Endothelial cell of umbilical vein (primary cell): Measurements from ENCODE around the gene MAST4. TPM values are rescaled to one million over a fixed set of nuclear protein-coding genes. Genes with fewer than 3 reads are reported as not detected.
A peak's percentile ranks its signal among the peaks of the same experiment; 100 is the strongest.

Experiments used
- BruUV-seq: library from RNA; stranded (reverse); fragments of 400-500 nt; replicated peaks from 2 replicates; lab custom pipeline; 2021; lab: Mats Ljungman, UMichigan
- CTCF ChIA-PET: fragments of 300-600, 350-600 bp; sonication (Branson Sonifier 250); formaldehyde crosslinking; loops from one replicate; lab custom pipeline; 2021; ENCODE audit warnings: antibody characterized with exemption, inconsistent platforms; lab: Charles Lee
- POLR2A ChIA-PET: fragments of 300-600, 350-600 bp; sonication (Branson Sonifier 250); formaldehyde crosslinking; loops from one replicate; lab custom pipeline; 2021; ENCODE audit warnings: antibody characterized with exemption, inconsistent platforms; lab: Charles Lee
- DNase-seq: peaks from one replicate; pipeline ENCODE4 v3.0.0-alpha.2; 2011; ENCODE audit warnings: low read depth, low spot score
- FAIRE-seq: peaks from 2 replicates; lab custom pipeline; 2011; peaks lifted over from hg19 to GRCh38; lab: Jason Lieb, UNC
- H2AFZ ChIP-seq: 2 replicates; pipeline ENCODE4 v1.6.0; 2012; ENCODE audit warnings: low read depth, low read length, control low read depth, inconsistent platforms
- H3K27ac ChIP-seq: 2 replicates; pipeline ENCODE4 v1.5.1; 2011; ENCODE audit warnings: low read depth, mild to moderate bottlenecking, control low read depth, low read length, moderate library complexity; ENCODE audit not compliant: insufficient read depth
- H3K27me3 ChIP-seq, 2 experiments: 2 replicates each; pipeline versions ENCODE4 v1.6.0 to v1.6.1; 2011; ENCODE audit warnings: low read length in 2 of 2, mixed read lengths in 1 of 2; ENCODE audit not compliant: control insufficient read depth in 2 of 2, insufficient read depth in 2 of 2
- H3K36me3 ChIP-seq, 2 experiments: 2 replicates in 1 of 2; 3 replicates in 1 of 2; pipeline ENCODE4 v1.5.1; 2011; ENCODE audit warnings: low read length in 2 of 2, mild to moderate bottlenecking in 1 of 2, moderate library complexity in 1 of 2; ENCODE audit not compliant: control insufficient read depth in 2 of 2, insufficient read depth in 2 of 2; ENCODE audit errors: extremely low read depth in 1 of 2
- H3K4me1 ChIP-seq: 3 replicates; pipeline ENCODE4 v1.5.1; 2011; ENCODE audit warnings: mild to moderate bottlenecking, low read length; ENCODE audit not compliant: control insufficient read depth, insufficient read depth; ENCODE audit errors: extremely low read depth
- H3K4me2 ChIP-seq: 2 replicates; pipeline ENCODE4 v1.6.1; 2011; ENCODE audit warnings: low read length, control low read depth, mixed read lengths; ENCODE audit not compliant: insufficient read depth
- H3K4me3 ChIP-seq, 3 experiments: fragments of 200-600 bp in 1 of 3; sonication (generic), shearing (Covaris generic) in 1 of 3; replicated peaks in 1 of 3; 2 replicates each; pipeline ENCODE4 v1.5.1; 2011 to 2016; ENCODE audit warnings: control low read depth in 3 of 3, low read length in 3 of 3, mild to moderate bottlenecking in 2 of 3, inconsistent platforms in 1 of 3, low read depth in 1 of 3, moderate library complexity in 1 of 3; ENCODE audit not compliant: insufficient read depth in 1 of 3
- H3K79me2 ChIP-seq: 2 replicates; pipeline ENCODE4 v1.6.0; 2012; ENCODE audit warnings: low read length, inconsistent platforms; ENCODE audit not compliant: control insufficient read depth, insufficient read depth
- H3K9ac ChIP-seq: replicated peaks from 2 replicates; pipeline ENCODE3; 2011; ENCODE audit warnings: low read length, control low read depth; ENCODE audit not compliant: insufficient read depth; ENCODE audit errors: extremely low read depth
- H3K9me1 ChIP-seq: replicated peaks from 3 replicates; pipeline ENCODE4 v1.6.0; 2011; ENCODE audit warnings: mild to moderate bottlenecking, low read length; ENCODE audit not compliant: control insufficient read depth, insufficient read depth; ENCODE audit errors: extremely low read depth
- H3K9me3 ChIP-seq: replicated peaks from 2 replicates; pipeline ENCODE4 v1.5.1; 2012; ENCODE audit warnings: low read length, inconsistent platforms; ENCODE audit not compliant: control insufficient read depth, insufficient read depth
- H4K20me1 ChIP-seq: replicated peaks from 2 replicates; pipeline ENCODE3; 2011; ENCODE audit warnings: mild to moderate bottlenecking, low read length; ENCODE audit not compliant: control insufficient read depth, insufficient read depth; ENCODE audit errors: extremely low read depth
- CTCF ChIP-seq, 2 donors: IDR thresholded peaks; 1 replicate in 1 of 2; 2 replicates in 1 of 2; pipeline ENCODE4 v1.5.1; 2011; ENCODE audit warnings: low read length in 2 of 2, mild to moderate bottlenecking in 2 of 2, moderate library complexity in 2 of 2, control low read depth in 1 of 2, inconsistent platforms in 1 of 2, low read depth in 1 of 2; ENCODE audit not compliant: insufficient read depth in 1 of 2; ENCODE audit errors: extremely low read depth in 1 of 2
- EZH2 ChIP-seq: IDR thresholded peaks from 2 replicates; pipeline ENCODE4 v1.6.1; 2012; ENCODE audit warnings: borderline replicate concordance, low read depth, mild to moderate bottlenecking, moderate library complexity, low read length, inconsistent platforms; ENCODE audit not compliant: severe bottlenecking
- FOS ChIP-seq: IDR thresholded peaks from 2 replicates; pipeline ENCODE4 v1.6.1; 2011; ENCODE audit warnings: mild to moderate bottlenecking, low read length, moderate library complexity, borderline replicate concordance; ENCODE audit not compliant: insufficient read depth
- GATA2 ChIP-seq: IDR thresholded peaks from 2 replicates; pipeline ENCODE4 v1.7.0; 2011; ENCODE audit warnings: low read depth, mild to moderate bottlenecking, moderate library complexity, mixed read lengths, low read length; ENCODE audit not compliant: insufficient read length, insufficient read depth
- JUN ChIP-seq: IDR thresholded peaks from 2 replicates; pipeline ENCODE4 v1.6.1; 2011; ENCODE audit warnings: borderline replicate concordance, low read depth; ENCODE audit not compliant: insufficient read length, insufficient read depth
- MAX ChIP-seq: IDR thresholded peaks from 2 replicates; pipeline ENCODE4 v1.6.1; 2011; ENCODE audit not compliant: insufficient read depth, insufficient read length
- MYC ChIP-seq: IDR thresholded peaks from one replicate; pipeline ENCODE4 v1.6.1; 2011; ENCODE audit warnings: mild to moderate bottlenecking, low read depth, low read length
- POLR2A ChIP-seq: IDR thresholded peaks from 2 replicates; pipeline ENCODE4 v1.6.1; 2012; ENCODE audit warnings: low read depth, mild to moderate bottlenecking, control low read depth, low read length
- POLR2AphosphoS5 ChIP-seq: IDR thresholded peaks from 2 replicates; pipeline ENCODE4 v1.6.1; 2012; ENCODE audit warnings: low read depth, mild to moderate bottlenecking, control low read depth, low read length, moderate library complexity; ENCODE audit not compliant: insufficient read depth
- dilution Hi-C: fragments of 300-500 bp; cut with MboI; formaldehyde crosslinking; loops from one replicate; pipeline ENCODE4 v1.15.0; 2019; ENCODE audit warnings: low sequenced_read_pairs; ENCODE audit not compliant: extremely low pct_ligation_motif_present
- intact Hi-C: fragments of 100-400 bp; cut with micrococcal nuclease; formaldehyde crosslinking; loops from one replicate; pipeline ENCODE4 v1.10.0; 2022
- polyA plus RNA-seq, 4 experiments: library from polyadenylated mRNA; depleted of rRNA in 3 of 4; stranded (reverse) in 3 of 4; unstranded in 1 of 4; fragments of >200 nt; gene quantifications; 2 replicates each; pipeline versions ENCODE4 v1.2.1 to v1.2.3, GENCODE V29; 2011 to 2012; ENCODE audit warnings: missing spikeins in 1 of 4
- total RNA-seq: library from RNA; stranded (reverse); gene quantifications from 2 replicates; pipeline ENCODE4 v1.2.3, GENCODE V29; 2021

MAST4 gene
- total and polyA plus RNA-seq, 2 donors (not counting 3 experiments of a cell fraction or from before 2014, with no cell fraction given): 40.2 to 116 TPM

DNA sequence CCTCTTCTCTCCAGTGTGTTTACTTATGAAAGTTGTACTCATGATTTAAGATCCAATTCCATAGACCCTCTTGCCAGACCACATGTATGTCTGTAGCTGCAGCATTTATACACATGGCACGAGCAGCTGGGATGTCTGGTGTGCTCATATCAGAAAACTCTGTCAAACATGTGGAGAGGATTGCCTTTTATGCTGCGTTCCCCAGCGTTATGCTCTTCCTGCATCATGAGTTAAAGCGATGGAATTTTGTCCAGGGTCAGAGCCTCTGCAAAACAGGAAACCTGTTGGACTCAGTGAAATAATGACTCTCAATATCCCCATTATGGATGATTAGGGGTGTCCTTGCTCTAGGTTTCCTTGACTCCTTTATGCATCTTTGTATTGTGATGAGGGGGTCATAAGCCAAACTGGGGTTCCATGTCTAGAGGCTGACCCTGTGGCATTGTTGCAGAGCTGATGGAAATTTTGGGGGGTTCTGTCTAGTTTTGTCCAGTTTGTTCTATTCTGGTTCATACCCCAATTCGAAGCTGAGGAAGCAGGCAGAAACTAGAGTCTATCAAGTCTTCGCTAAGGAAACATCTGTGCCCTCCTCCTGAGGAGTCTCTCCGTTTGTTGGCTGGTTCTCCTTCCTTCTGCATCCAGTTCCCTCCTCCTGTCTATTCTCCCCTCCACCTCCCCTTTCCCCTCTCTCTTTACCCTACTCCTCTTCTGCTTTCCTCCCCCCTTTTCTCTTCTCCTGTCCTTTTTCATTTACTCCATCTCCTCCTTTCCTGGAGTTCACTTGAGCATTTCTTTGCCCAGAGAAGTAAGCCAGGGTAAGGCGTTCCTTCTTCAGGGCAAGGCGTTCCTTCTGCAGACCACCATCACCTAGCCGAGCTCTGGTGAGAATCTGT, 252.8 kb downstream of the MAST4 start:
- ChIA-PET POLR2A (interaction anchor here (0.6 to 3.3 kb wide), 2 partner anchors 12 to 19 kb away, joined by 7 to 35 read pairs; no protein-coding TSS in a partner anchor), CTCF (interaction anchor here (1.0 to 4.5 kb wide), 7 partner anchors 10 to 36 kb away, joined by 3 to 26 read pairs (median 5); no protein-coding TSS in a partner anchor)
- Histone ChIP-seq H3K79me2 (peaks cover 35% of the 10 kb centered on the region), H3K9ac (peak overlapping the region; percentile 42), H3K27ac (peak overlapping the region; percentile 78), H3K4me3 (no peak overlapping the region), H3K4me1 (peaks cover 44% of the 10 kb centered on the region), H3K9me1 (no peaks in the 10 kb centered on the region), H3K9me3 (no peaks in the 10 kb centered on the region), H3K27me3 (no peaks in the 10 kb centered on the region), H3K4me2 (peak overlapping the region; percentile 73), H2AFZ (peak overlapping the region; percentile 63), H4K20me1 (no peaks in the 10 kb centered on the region), H3K36me3 (no peaks in the 10 kb centered on the region)
- dilution Hi-C loops (no loop called here), intact Hi-C loops (loop anchor here (1.0 to 10.0 kb wide), 4 partner anchors 11 to 1374 kb away; no protein-coding TSS in a partner anchor)
- peak; percentile 92 for DNase-seq
- peak; percentile 73 for FAIRE-seq
- BruUV-seq: no TSS peak
- TF ChIP-seq CTCF (IDR thresholded peaks at IDR 0.05; ENCODE audit: extremely low read depth in 1 of 2, insufficient read depth in 1 of 2, low read depth in 1 of 2, low read length in 2 of 2) (no peak), EZH2 (no peak), MAX (peak; percentile 77), JUN (peak; percentile 66), POLR2AphosphoS5 (peak; percentile 58), MYC (no peak), FOS (peak; percentile 20), GATA2 (peak; percentile 54), POLR2A (peak; percentile 46)
